SK-N-SH (cell line): ENCODE data around the gene CNRIP1.

Source experiments
- EP300 ChIP-seq, 2 experiments: IDR thresholded peaks; 2 replicates each; pipeline versions ENCODE4 v1.4.0 to v1.6.1; 2012; ENCODE audit warnings: borderline replicate concordance in 1 of 2, low read depth in 1 of 2, low read length in 1 of 2
- FOSL2 ChIP-seq: IDR thresholded peaks from 2 replicates; pipeline ENCODE4 v1.4.0; 2012; ENCODE audit warnings: low read depth, mild to moderate bottlenecking, moderate library complexity, borderline replicate concordance
- GABPA ChIP-seq: IDR thresholded peaks from 2 replicates; pipeline ENCODE4 v1.4.0; 2012; ENCODE audit warnings: low read depth, mild to moderate bottlenecking
- POLR2AphosphoS5 ChIP-seq: IDR thresholded peaks from 2 replicates; pipeline ENCODE4 v1.6.1; 2012; ENCODE audit warnings: low read depth, low read length
- RFX5 ChIP-seq: IDR thresholded peaks from 2 replicates; pipeline ENCODE4 v1.6.1; 2012; ENCODE audit warnings: mild to moderate bottlenecking, improper control_type of control experiment, low read length
- TEAD4 ChIP-seq: IDR thresholded peaks from 2 replicates; pipeline ENCODE4 v1.4.0; 2012; ENCODE audit warnings: mild to moderate bottlenecking, borderline replicate concordance; ENCODE audit not compliant: insufficient read depth
- TF ChIP-seq, protein P1 (sequence below): fragments of 200-600 bp; sonication (generic); IDR thresholded peaks from 2 replicates; pipeline ENCODE4 v1.6.1; 2017; ENCODE audit warnings: antibody characterized with exemption, mild to moderate bottlenecking, moderate library complexity
- TF ChIP-seq, protein P2 (sequence below): fragments of 150-350 bp; IDR thresholded peaks from 2 replicates; pipeline ENCODE4 v1.6.1; 2016; ENCODE audit warnings: mild to moderate bottlenecking, low read depth, low read length
- TF ChIP-seq, protein P3 (sequence below): IDR thresholded peaks from 2 replicates; pipeline ENCODE4 v1.4.0; 2012; ENCODE audit warnings: low read depth

DNA sequence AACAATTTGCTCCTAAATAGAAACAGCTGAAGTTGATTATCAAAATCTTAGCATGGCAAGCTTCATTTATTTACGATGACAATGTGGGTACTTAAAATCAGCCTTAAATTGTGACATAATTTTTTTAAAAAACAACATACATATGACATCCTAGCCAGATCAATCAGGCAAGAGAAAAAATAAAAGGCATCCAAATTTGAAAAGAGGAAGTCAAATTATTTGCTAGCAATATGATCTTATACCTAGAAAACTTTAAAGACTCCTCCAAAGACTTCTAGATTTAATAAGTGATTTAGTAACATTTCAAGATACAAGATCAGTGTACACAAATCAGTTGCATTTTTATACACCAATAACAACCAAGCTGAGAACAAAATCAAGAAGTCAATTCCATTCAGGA, 53.1 kb downstream of the CNRIP1 start:
- TF ChIP-seq, protein P1, sequence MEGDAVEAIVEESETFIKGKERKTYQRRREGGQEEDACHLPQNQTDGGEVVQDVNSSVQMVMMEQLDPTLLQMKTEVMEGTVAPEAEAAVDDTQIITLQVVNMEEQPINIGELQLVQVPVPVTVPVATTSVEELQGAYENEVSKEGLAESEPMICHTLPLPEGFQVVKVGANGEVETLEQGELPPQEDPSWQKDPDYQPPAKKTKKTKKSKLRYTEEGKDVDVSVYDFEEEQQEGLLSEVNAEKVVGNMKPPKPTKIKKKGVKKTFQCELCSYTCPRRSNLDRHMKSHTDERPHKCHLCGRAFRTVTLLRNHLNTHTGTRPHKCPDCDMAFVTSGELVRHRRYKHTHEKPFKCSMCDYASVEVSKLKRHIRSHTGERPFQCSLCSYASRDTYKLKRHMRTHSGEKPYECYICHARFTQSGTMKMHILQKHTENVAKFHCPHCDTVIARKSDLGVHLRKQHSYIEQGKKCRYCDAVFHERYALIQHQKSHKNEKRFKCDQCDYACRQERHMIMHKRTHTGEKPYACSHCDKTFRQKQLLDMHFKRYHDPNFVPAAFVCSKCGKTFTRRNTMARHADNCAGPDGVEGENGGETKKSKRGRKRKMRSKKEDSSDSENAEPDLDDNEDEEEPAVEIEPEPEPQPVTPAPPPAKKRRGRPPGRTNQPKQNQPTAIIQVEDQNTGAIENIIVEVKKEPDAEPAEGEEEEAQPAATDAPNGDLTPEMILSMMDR = no peak
- TF ChIP-seq GABPA (no peak), RFX5 (no peak), TEAD4 (no peak), POLR2AphosphoS5 (no peak), FOSL2 (no peak), EP300 (IDR thresholded peaks at IDR 0.05; ENCODE audit: borderline replicate concordance in 1 of 2, low read depth in 1 of 2, low read length in 1 of 2) (no peak)
- TF ChIP-seq, protein P2, sequence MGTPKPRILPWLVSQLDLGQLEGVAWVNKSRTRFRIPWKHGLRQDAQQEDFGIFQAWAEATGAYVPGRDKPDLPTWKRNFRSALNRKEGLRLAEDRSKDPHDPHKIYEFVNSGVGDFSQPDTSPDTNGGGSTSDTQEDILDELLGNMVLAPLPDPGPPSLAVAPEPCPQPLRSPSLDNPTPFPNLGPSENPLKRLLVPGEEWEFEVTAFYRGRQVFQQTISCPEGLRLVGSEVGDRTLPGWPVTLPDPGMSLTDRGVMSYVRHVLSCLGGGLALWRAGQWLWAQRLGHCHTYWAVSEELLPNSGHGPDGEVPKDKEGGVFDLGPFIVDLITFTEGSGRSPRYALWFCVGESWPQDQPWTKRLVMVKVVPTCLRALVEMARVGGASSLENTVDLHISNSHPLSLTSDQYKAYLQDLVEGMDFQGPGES = no peak
- TF ChIP-seq, protein P3, sequence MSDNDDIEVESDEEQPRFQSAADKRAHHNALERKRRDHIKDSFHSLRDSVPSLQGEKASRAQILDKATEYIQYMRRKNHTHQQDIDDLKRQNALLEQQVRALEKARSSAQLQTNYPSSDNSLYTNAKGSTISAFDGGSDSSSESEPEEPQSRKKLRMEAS = no peak
